Activated T-cell treated with anti-CD3 and anti-CD28 coated beads, Interleukin-2, amount 50 U/mL, for 24 hours (primary cell): ENCODE results near the gene CELA2B.
"Not testable (repeated sequence)": the region's sequence is repeated elsewhere in the genome, so short reads cannot be mapped to it uniquely, and the experiment has no call there.

Source experiments
- DNase-seq: peaks from one replicate; pipeline ENCODE4 v3.0.0-alpha.2; 2020
- H3K27ac Mint-ChIP-seq: 2 replicates; pipeline ENCODE4 v1.8.0; 2020; ENCODE audit warnings: mild to moderate bottlenecking, mixed read lengths
- H3K27me3 Mint-ChIP-seq: 2 replicates; pipeline ENCODE4 v1.8.0; 2020; ENCODE audit warnings: mixed read lengths
- H3K36me3 Mint-ChIP-seq: 2 replicates; pipeline ENCODE4 v1.8.0; 2020; ENCODE audit warnings: low read depth, mixed read lengths
- H3K4me1 Mint-ChIP-seq: 2 replicates; pipeline ENCODE4 v1.8.0; 2020; ENCODE audit warnings: low read depth, mixed read lengths
- H3K4me3 Mint-ChIP-seq: 2 replicates; pipeline ENCODE4 v1.8.0; 2020; ENCODE audit warnings: mild to moderate bottlenecking, moderate library complexity, mixed read lengths
- H3K9me3 Mint-ChIP-seq: 2 replicates; pipeline ENCODE4 v1.8.0; 2020; ENCODE audit warnings: mixed read lengths

CELA2B gene

DNA sequence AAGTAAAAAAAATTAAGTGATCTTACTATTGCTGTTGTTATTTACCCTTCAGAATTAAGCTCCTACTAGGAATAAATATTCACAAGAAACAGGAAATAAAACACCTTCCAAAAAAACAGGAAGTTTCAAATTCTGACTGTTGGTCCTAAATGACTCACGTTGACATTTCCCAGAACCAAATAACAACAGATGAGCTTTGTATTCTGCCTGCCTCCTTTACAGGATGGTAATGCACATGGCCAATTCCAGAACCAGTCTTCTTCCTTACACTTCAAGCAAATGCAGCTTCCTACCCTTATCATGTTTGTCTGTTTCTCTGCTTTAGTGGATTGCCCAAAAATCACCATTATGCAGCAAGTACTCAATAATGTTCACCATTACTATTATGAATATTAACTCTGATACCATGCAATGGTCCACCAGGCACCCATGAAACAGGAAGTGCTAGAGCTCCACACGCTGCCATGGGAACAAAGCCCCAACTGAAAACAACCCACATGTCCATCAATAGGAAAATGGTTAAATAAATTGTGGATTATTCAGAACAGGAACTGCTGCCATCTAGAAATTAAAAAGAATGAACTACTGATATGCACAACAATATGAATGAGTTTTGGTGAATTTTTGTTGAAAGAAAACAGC, 39.2 kb downstream of the CELA2B start:
- H3K27ac Mint-ChIP-seq: peak overlapping the region; percentile 47
- no peaks in the 10 kb centered on the region for H3K27me3 Mint-ChIP-seq
- H3K9me3 Mint-ChIP-seq: no peaks in the 10 kb centered on the region
- H3K4me1 Mint-ChIP-seq: peaks cover 13% of the 10 kb centered on the region
- DNase-seq: no peak
- no peak overlapping the region for H3K4me3 Mint-ChIP-seq
- H3K36me3 Mint-ChIP-seq: peaks cover 41% of the 10 kb centered on the region

DNA sequence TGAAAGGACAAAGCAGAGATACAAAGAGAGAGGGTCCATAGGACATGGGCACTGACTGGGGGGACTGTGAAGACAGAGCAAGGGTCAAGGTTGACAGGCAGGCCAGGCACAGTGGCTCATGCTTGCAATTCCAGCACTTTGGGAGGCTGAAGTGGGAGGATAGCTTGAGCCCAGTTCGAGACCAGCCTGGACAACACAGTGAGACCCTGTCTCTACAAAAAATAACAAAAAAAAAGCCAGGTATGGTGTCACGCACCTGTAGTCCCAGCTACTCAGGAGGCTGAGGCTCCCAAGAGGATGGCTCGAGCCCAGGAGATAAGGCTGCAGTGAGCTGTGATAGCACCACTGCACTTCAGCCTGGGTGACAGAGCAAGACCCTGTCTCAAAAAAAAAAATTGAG, 43.7 kb downstream of the CELA2B start:
- H3K4me3 Mint-ChIP-seq: no peak overlapping the region
- no peaks in the 10 kb centered on the region for H3K9me3 Mint-ChIP-seq
- no peak for DNase-seq
- H3K27ac Mint-ChIP-seq: no peak overlapping the region
- no peaks in the 10 kb centered on the region for H3K27me3 Mint-ChIP-seq
- peaks cover 32% of the 10 kb centered on the region for H3K4me1 Mint-ChIP-seq
- H3K36me3 Mint-ChIP-seq: peaks cover 23% of the 10 kb centered on the region

DNA sequence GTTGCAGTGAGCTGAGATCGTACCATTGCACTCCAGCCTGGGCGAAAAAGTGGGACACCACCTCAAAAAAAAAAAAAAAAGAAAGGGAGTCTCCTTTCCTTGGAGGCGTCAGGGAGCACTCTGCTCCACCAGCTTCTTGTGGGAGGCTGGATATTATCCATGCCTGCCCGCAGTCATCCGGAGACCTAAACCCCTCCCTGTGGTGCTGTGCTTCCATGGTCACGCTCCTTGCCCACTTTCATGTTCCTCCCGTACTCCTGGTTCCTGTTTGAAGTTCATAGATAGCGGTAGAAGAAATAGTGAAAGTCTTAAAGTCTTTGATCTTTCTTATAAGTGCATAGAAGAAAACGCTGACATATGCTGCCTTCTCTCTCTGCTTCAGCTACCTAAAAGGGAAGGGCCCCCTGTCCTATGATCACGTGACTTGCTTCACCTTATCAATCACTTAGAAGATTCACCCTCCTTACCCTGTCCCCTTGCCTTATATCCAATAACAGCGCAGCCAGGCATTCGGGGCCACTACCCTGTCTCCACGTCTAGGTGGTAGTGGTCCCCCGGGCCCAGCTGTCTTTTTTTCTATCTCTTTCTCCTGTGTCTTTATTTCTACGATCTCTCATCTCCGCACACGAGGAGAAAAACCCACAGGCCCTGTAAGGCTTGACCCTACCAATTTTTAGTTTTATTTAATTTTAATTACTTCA, 45.5 kb downstream of the CELA2B start:
- not testable (repeated sequence) for H3K9me3 Mint-ChIP-seq, H3K27me3 Mint-ChIP-seq, DNase-seq, H3K4me3 Mint-ChIP-seq, H3K27ac Mint-ChIP-seq
- Mint-ChIP-seq H3K36me3 (peaks cover 16% of the 10 kb centered on the region), H3K4me1 (peaks cover 36% of the 10 kb centered on the region)

DNA sequence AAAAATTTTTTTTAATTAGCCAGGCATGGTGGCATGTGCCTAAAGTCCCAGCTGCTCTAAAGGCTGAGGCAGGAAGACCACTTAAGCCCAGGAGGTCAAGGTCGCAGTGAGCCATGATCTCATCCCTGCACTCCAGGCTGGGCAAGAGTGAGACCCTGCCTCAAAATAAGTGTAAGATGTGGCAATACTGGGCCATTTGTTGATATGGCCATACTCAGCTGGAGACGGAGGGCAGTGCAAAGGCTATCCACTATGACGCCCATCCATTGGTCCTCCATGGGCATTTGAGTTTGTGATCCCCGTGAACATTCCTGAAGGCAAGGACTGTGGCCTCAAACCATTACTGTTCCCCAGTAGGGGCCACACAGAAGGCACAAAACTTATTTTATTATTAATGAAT, 46.6 kb downstream of the CELA2B start:
- Mint-ChIP-seq H3K9me3 (no peaks in the 10 kb centered on the region), H3K4me3 (no peak overlapping the region), H3K4me1 (peaks cover 40% of the 10 kb centered on the region), H3K27ac (no peak overlapping the region), H3K27me3 (no peaks in the 10 kb centered on the region), H3K36me3 (peaks cover 10% of the 10 kb centered on the region)
- no peak for DNase-seq

DNA sequence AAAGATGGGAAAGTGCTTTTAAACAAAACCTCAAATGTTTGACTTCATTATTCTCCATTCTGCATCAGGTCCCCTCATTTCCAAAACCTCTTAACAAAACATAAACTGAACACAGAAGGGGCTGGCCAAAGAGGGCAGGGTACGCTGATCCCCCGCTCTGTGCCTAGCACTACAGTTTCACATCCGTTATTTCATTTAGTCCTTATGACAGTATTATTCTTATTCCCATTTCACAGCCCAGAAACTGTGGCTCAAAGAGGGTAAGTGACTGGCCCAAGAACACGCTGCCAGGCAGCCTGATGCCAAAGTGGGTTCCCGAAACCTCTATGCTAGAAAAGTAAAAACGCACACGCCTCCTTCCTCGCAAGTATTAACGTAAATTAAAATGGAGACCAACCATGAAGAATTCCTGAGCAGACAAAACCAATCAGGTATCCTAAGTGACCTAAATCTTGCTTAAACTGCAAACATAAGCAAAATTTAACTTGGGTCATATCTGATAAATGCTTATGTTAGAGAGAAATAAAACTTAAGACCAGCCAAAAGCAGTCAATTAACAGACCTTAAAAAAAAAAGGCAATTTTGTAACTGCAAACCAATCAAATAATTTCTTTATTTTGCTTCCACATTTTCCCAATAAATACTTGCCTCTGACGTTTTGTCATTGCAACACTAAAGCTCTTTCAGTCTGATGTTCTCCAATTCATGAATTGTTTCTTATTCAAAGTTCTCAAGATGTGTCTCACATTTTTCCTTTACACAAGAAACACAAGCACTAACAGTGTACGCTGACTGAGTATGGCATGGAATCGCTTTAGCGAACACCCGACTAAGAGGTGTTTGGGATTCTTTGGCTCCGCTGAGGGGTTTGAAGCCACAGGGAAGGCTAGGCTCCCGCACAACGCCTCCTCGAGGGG, 47.5 kb downstream of the CELA2B start:
- Mint-ChIP-seq H3K4me1 (peaks cover 49% of the 10 kb centered on the region), H3K27me3 (no peaks in the 10 kb centered on the region)

DNA sequence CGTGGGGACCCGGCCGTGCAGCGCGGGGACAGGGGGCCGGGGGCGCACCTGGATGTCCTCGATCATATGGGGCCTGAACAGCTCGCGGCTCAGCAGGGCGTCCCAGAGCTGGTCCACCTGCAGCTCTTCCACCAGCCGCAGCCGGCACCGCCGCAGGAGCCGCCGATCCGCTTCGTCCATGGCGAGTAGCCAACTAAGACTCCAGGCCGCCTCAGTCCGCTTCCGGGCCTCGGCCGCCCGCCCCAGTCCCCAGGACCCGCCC, 48.0 kb downstream of the CELA2B start, which contains the start of gene CASP9:
CASP9 (minus strand) TSS at position 195 of the 262 bp plus-strand sequence; CDS start at position 180, 15 bp downstream.
- Mint-ChIP-seq H3K36me3 (peaks cover 4% of the 10 kb centered on the region), H3K4me3 (peak within 1 kb of the TSS; percentile 91), H3K9me3 (no peaks in the 10 kb centered on the region), H3K27me3 (no peaks in the 10 kb centered on the region), H3K27ac (peak within 1 kb of the TSS; percentile 100), H3K4me1 (peaks cover 53% of the 10 kb centered on the region)
- no peak for DNase-seq

More for the DNA sequence above, 47.5 kb downstream of the CELA2B start:
- DNase-seq: no peak
- Mint-ChIP-seq H3K27ac (peak overlapping the region; percentile 100), H3K4me3 (peak overlapping the region; percentile 91), H3K9me3 (no peaks in the 10 kb centered on the region), H3K36me3 (peaks cover 4% of the 10 kb centered on the region)

DNA sequence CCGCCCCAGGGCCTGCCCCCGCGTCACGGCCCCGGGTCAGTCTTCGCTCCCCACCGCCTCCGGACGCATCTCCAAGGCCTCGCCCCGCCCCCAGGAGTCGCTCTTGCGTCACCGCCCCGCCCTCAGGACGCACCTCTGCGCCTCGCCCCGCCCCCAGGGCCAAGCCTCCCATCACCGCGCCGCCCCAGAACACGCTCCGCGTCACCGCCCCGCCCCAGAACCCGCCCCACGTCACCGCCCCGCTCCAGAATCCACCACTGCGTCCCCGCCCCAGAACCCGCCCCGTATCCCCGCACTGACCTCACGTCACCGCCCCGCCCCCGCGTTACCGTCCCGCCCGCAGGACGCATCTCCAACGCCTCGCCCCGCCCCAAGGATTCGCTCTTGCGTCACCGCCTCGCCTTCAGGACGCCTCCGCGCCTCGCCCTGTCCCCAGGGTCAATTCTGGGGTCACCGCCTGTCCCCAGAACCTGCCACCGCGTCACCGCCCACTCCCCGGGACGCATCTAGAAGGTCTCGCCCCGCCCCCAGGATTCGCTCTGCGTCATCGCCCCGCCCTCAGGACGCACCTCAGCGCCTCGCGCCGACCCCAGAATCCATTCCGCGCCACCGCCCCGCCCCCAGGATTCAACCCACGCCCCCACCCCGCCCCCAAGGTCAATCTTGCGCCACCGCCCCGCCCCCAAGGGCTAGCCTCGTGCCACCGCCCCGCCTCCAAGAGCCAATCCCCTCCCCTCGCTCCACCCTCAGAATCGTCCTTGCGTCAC, 48.6 kb downstream of the CELA2B start:
- peak overlapping the region; percentile 91 for H3K4me3 Mint-ChIP-seq

DNA sequence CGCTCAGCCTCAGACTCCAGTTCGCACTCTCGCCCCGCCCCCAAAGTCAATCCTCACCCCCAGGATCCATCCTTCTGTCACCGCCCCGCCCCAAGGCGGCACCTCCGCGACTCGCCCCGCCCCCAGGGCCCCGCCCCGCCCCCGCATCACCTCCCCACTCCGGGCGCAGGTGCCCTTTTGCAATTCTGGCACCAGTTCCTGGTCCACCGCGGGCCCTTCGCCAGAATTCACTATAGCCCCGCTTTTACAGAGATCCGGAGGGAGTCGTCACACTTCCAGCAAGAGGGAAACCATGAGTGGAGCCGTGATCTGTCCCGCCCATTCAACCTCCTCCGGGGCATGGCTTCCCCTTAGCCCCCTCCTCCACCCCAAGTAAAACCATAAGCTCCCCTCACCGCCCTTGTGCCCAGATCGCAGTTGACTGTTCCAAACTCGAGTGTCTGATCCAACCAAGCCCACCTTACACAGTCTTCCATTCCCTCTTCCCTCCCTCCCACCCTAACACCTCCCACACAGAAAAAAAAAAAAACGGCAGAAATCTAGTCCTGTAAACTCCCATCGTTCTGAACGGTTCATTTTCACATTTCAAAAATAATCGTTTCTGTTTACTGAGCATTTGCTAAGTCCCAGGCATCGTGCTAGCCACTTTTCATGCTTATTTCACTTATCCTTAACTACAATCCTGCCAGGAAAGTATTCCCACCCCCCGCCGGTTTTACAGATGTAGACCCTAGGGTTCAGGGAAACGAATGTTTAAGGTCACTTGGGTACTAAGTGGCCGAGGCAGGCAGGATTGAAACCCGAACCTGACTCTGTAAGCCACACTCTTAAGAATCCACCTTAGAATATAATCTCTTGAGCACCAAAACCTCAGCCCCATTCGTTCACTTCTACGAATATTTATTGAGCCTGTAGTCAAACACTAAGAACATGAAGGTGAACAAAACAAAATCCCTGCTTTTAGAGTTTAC, 49.4 kb downstream of the CELA2B start:
- H3K36me3 Mint-ChIP-seq: peaks cover 7% of the 10 kb centered on the region
- H3K9me3 Mint-ChIP-seq: no peaks in the 10 kb centered on the region
- no peaks in the 10 kb centered on the region for H3K27me3 Mint-ChIP-seq
- peak overlapping the region; percentile 91 for H3K4me3 Mint-ChIP-seq
- peaks cover 56% of the 10 kb centered on the region for H3K4me1 Mint-ChIP-seq
- DNase-seq: no peak
- peak overlapping the region; percentile 100 for H3K27ac Mint-ChIP-seq

More for the DNA sequence above, 48.6 kb downstream of the CELA2B start:
- peak; percentile 100 for DNase-seq
- H3K4me1 Mint-ChIP-seq: peaks cover 56% of the 10 kb centered on the region
- no peaks in the 10 kb centered on the region for H3K27me3 Mint-ChIP-seq
- H3K27ac Mint-ChIP-seq: peak overlapping the region; percentile 100
- peaks cover 4% of the 10 kb centered on the region for H3K36me3 Mint-ChIP-seq
- H3K9me3 Mint-ChIP-seq: no peaks in the 10 kb centered on the region

DNA sequence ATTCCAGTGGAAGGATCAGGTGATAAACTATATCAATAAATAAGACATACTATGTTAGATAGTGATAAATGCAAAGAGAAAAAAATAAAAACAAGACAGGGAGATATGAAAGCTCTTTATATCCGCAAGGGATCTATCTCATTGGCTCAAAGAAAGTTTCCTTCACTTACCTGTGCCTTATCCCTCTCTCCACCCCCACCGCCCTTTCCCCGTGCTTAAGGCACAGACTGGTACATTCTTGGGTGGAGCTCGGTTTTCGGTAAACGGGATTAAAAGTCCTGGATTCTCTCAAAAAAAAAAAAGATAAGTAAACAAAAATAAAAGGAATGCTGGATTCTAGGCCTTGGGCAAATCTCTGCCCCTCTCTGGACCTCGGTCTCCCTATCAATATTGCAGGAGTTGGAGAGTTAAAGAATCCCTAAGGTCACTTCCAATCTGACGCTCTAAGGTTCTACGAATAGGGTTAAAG, 50.2 kb downstream of the CELA2B start:
- H3K4me1 Mint-ChIP-seq: peaks cover 59% of the 10 kb centered on the region
- H3K27ac Mint-ChIP-seq: peak overlapping the region; percentile 100
- H3K27me3 Mint-ChIP-seq: no peaks in the 10 kb centered on the region
- H3K9me3 Mint-ChIP-seq: no peaks in the 10 kb centered on the region
- no peak for DNase-seq
- peaks cover 13% of the 10 kb centered on the region for H3K36me3 Mint-ChIP-seq
- H3K4me3 Mint-ChIP-seq: peak overlapping the region; percentile 91

DNA sequence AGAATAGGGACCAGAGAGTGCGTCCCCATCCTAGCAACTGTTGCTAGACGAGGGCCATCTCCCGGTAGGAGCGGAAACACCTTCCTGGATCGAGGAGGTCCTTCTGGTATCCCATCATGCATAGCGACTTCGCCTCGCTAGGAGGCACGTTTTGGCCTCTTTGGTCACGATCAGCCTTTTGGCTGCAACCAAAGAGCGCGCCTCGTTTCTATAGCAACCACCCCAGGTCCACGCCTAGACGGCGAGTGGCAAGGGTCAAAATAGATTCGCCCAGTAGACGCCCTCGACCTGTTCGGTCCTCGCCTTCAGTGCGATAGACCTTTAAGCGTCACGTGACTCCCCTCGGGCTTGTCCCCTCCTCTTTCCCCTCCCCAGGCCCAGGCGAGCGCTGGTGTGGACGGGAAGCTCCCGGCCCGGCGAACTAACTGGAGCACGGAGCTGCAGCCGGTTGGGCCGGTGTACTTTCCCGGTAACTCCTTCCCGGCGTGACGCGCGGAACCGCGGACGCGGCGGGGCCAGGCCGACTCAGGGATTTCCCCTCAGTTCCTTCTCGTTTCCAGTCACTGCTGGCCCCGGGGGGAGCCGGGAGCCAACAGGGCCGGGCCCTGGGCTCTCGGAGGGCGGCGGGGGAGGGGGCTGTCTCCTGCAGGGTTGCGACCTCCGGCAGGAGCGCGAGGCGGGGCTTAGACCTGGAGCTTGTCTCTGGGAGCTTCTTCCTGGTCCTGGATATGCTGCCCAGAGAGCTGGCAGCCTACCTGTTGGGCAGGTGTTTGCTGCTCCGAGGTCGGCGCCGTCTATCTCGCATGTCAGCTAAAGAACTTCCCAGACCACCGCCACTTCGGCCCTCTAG, 50.8 kb downstream of the CELA2B start, which contains the start of gene DNAJC16:
DNAJC16 (plus strand) TSS at position 359 of the 850 bp plus-strand sequence. CDS start 2,258 bp downstream, outside the sequence.
- Mint-ChIP-seq H3K4me3 (peak within 1 kb of the TSS; percentile 91), H3K36me3 (peaks cover 18% of the 10 kb centered on the region), H3K27me3 (no peaks in the 10 kb centered on the region), H3K9me3 (no peaks in the 10 kb centered on the region), H3K27ac (peak within 1 kb of the TSS; percentile 100), H3K4me1 (peaks cover 58% of the 10 kb centered on the region)
- peak; percentile 95 for DNase-seq

DNA sequence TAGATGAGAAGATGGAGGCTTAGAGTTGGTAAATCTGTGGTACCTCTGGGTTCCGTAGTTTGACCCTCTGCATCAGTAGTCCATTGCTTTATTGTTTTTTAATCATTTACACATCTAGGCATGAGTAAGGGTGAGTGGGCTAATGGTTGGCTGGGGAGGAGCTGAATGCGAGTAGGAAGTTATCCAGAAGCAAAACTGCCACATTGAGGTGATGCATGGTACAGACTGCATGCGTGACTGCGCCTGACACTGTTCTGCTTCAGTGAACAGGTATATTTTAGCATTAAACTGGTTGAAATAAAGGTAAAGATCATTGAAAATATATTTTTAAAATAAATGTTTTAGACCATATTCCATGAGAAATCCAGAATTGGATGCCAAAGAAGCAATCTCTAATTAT, 55.1 kb downstream of the CELA2B start:
- Mint-ChIP-seq H3K4me1 (peaks cover 41% of the 10 kb centered on the region), H3K27ac (no peak overlapping the region), H3K27me3 (no peaks in the 10 kb centered on the region)

DNA sequence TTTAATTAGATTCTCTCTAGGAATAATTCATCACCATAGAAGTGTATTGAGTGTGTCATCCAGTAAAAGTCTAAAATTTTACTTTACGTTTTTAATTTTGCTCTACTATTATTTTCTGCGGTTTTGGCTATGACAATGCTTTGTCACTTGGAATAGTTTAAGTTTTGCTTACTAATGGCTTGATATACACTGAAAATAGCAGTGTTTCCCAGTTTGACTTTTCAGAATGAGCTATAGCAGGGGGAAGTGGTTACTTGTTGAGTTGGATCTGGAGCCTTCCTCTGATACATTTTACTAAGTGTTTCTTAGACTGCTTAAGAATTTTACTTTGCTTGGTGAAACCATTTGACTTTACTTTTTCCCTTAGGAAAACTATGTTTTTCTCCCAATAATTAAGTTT, 55.8 kb downstream of the CELA2B start:
- DNase-seq: no peak

More for the DNA sequence above, 55.1 kb downstream of the CELA2B start:
- no peak for DNase-seq
- Mint-ChIP-seq H3K9me3 (no peaks in the 10 kb centered on the region), H3K4me3 (no peak overlapping the region), H3K36me3 (peaks cover 48% of the 10 kb centered on the region)

More for the DNA sequence above, 55.8 kb downstream of the CELA2B start:
- Mint-ChIP-seq H3K27me3 (no peaks in the 10 kb centered on the region), H3K9me3 (no peaks in the 10 kb centered on the region), H3K4me3 (no peak overlapping the region), H3K4me1 (peaks cover 36% of the 10 kb centered on the region), H3K27ac (peak overlapping the region; percentile 53), H3K36me3 (peaks cover 53% of the 10 kb centered on the region)
